Breast epithelium (tissue), 4 donors: Measurements from ENCODE around the gene AKR1B1. TPM values are rescaled to one million over a fixed set of nuclear protein-coding genes. Genes with fewer than 3 reads are reported as not detected.

Experiments used
- DNase-seq, 2 donors: peaks; one replicate each; pipeline ENCODE4 v3.0.0-alpha.2; 2019; ENCODE audit warnings: low spot score in 2 of 2
- H3K27ac ChIP-seq, 2 donors: fragments of 200-600 bp; sonication (generic) in 1 of 2; one replicate each; pipeline ENCODE4 v1.5.1; 2016 to 2019; ENCODE audit warnings: mild to moderate bottlenecking in 1 of 2
- H3K27me3 ChIP-seq, 2 donors: fragments of 200-600 bp; sonication (generic) in 1 of 2; one replicate each; pipeline versions ENCODE4 v1.5.1 to v1.6.0; 2017 to 2019; ENCODE audit warnings: control low read depth in 1 of 2, mild to moderate bottlenecking in 1 of 2
- H3K36me3 ChIP-seq: fragments of 200-600 bp; one replicate; pipeline ENCODE4 v1.5.1; 2019
- H3K4me1 ChIP-seq, 2 donors: fragments of 200-600 bp; sonication (generic); one replicate each; pipeline ENCODE4 v1.5.1; 2016 to 2019; ENCODE audit warnings: control low read depth in 1 of 2
- H3K4me3 ChIP-seq, 3 donors: fragments of 200-600 bp; sonication (generic); 1 replicate in 2 of 3; 2 replicates in 1 of 3; pipeline ENCODE4 v1.5.1; 2016 to 2019; ENCODE audit warnings: mild to moderate bottlenecking in 3 of 3, moderate library complexity in 2 of 3
- H3K9me3 ChIP-seq, 2 donors: fragments of 200-600 bp; sonication (generic) in 1 of 2; one replicate each; pipeline ENCODE4 v1.5.1; 2016 to 2019; ENCODE audit warnings: control low read depth in 1 of 2
- POLR2A ChIP-seq: fragments of 450-650 bp; IDR thresholded peaks from one replicate; pipeline ENCODE4 v1.6.1; 2016; ENCODE audit warnings: antibody characterized with exemption, mild to moderate bottlenecking, moderate library complexity
- POLR2AphosphoS5 ChIP-seq, 3 donors: sonication (generic); formaldehyde crosslinking; IDR thresholded peaks; one replicate each; pipeline ENCODE4 v1.6.1; 2017; ENCODE audit warnings: antibody characterized with exemption in 3 of 3
- intact Hi-C: fragments of 100-400 bp; cut with DNase I; formaldehyde crosslinking; loops from one replicate; pipeline ENCODE4 v1.15.1; 2023; ENCODE audit warnings: low total_unique reads
- total RNA-seq, 3 donors: library from RNA; depleted of rRNA; stranded (reverse); fragments of >200 nt; gene quantifications; one replicate each; pipeline ENCODE4 v1.1.0, GENCODE V29; 2016
- TF ChIP-seq, protein P1 (sequence below), 3 donors: fragments of 450-650 bp; IDR thresholded peaks; one replicate each; pipeline ENCODE4 v1.5.1; 2016 to 2017; ENCODE audit warnings: antibody characterized with exemption in 3 of 3, mild to moderate bottlenecking in 3 of 3, moderate library complexity in 3 of 3

Gene AKR1B1
- total RNA-seq, 3 donors from 2014 or later, result 55.0 to 200 (median 57.4) TPM

GRCh38 chr7:134478707-134479106, 19.8 kb upstream of the AKR1B1 start:
- Histone ChIP-seq H3K27me3 (no peaks in the 10 kb centered on the region), H3K36me3 (no peaks in the 10 kb centered on the region), H3K4me1 (no peaks in the 10 kb centered on the region), H3K9me3 (no peaks in the 10 kb centered on the region), H3K4me3 (no peak overlapping the region), H3K27ac (no peak overlapping the region)
- TF ChIP-seq, protein P1, sequence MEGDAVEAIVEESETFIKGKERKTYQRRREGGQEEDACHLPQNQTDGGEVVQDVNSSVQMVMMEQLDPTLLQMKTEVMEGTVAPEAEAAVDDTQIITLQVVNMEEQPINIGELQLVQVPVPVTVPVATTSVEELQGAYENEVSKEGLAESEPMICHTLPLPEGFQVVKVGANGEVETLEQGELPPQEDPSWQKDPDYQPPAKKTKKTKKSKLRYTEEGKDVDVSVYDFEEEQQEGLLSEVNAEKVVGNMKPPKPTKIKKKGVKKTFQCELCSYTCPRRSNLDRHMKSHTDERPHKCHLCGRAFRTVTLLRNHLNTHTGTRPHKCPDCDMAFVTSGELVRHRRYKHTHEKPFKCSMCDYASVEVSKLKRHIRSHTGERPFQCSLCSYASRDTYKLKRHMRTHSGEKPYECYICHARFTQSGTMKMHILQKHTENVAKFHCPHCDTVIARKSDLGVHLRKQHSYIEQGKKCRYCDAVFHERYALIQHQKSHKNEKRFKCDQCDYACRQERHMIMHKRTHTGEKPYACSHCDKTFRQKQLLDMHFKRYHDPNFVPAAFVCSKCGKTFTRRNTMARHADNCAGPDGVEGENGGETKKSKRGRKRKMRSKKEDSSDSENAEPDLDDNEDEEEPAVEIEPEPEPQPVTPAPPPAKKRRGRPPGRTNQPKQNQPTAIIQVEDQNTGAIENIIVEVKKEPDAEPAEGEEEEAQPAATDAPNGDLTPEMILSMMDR (IDR thresholded peaks at IDR 0.05), result no peak
- TF ChIP-seq POLR2A (no peak), POLR2AphosphoS5 (IDR thresholded peaks at IDR 0.05) (no peak)
- intact Hi-C loops, result no loop called here
- no peak for DNase-seq

DNA sequence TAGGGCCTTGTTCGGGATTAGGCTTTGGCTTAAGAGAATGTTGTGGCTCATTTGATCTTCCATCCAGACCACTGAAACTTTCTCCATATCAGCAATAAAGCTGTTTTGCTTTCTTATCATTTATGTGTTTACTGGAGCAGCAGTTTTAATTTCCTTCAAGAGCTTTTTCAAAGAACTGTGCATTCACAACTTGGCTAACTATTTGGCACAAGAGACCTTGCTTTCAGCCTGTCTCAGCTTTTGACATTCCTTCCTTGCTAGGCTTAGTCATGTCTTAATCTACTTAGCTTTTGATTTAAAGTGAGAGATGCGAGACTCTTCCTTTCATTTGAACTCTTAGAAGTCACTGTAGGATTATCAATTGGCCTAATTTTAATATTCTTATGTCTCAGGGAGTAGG, 19.1 kb upstream of the AKR1B1 start:
- Histone ChIP-seq H3K36me3 (no peaks in the 10 kb centered on the region), H3K4me1 (no peaks in the 10 kb centered on the region), H3K27me3 (no peaks in the 10 kb centered on the region), H3K4me3 (no peak overlapping the region), H3K27ac (no peak overlapping the region), H3K9me3 (no peaks in the 10 kb centered on the region)
- no peak for DNase-seq
- intact Hi-C loops, result no loop called here
- TF ChIP-seq, protein P1 (IDR thresholded peaks at IDR 0.05), result no peak

DNA sequence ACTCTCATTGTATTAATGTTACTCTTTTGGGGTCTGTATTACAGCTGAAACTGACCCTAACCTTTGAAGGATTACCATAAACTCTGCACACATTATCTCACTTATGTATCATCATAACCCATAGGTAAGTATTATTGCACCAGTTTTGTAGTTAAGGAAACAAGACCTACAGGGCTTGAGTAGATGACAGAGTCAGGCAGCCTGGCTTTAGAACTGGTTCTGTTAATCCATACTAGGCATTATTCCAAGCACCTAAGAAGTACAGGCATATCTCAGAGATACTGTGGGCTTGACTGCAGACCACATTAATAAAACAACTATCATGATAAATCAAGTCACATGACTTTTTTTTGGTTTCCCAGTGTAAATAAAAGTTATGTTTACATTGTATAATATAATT, 17.1 kb upstream of the AKR1B1 start:
- TF ChIP-seq, protein P1 (IDR thresholded peaks at IDR 0.05), result no peak
- no peak for TF ChIP-seq POLR2A
- TF ChIP-seq POLR2AphosphoS5 (IDR thresholded peaks at IDR 0.05), result no peak
- no peak for DNase-seq
- no peaks in the 10 kb centered on the region for H3K27me3 ChIP-seq
- no peak overlapping the region for H3K27ac ChIP-seq
- intact Hi-C loops, result no loop called here
- no peaks in the 10 kb centered on the region for H3K9me3 ChIP-seq
- no peaks in the 10 kb centered on the region for H3K4me1 ChIP-seq
- no peak overlapping the region for H3K4me3 ChIP-seq
- no peaks in the 10 kb centered on the region for H3K36me3 ChIP-seq

DNA sequence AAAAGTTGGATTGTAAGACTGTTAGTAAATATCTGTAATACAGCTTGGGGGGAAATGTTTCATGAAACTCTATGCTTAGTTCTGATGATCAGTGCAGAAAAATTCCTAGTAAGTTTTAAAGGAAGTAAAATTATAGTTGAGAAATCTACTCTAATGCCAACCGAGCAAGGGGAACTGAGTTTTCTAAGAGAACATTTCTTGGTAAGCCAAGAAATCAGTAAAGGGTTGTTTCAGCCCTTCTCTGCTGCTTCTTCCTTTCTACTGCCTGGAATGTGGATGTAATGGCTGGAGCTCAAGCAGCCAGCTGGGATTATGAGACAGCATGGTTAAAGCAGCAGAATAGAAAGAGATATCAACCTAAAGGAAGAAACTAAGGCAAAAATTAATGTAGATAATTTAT, 15.9 kb upstream of the AKR1B1 start:
- DNase-seq, result no peak
- Histone ChIP-seq H3K36me3 (no peaks in the 10 kb centered on the region), H3K27me3 (no peaks in the 10 kb centered on the region), H3K27ac (no peak overlapping the region), H3K4me1 (no peaks in the 10 kb centered on the region), H3K4me3 (no peak overlapping the region), H3K9me3 (no peaks in the 10 kb centered on the region)
- intact Hi-C loops, result no loop called here
- TF ChIP-seq POLR2A (no peak), POLR2AphosphoS5 (IDR thresholded peaks at IDR 0.05) (no peak)
- TF ChIP-seq, protein P1 (IDR thresholded peaks at IDR 0.05), result no peak

DNA sequence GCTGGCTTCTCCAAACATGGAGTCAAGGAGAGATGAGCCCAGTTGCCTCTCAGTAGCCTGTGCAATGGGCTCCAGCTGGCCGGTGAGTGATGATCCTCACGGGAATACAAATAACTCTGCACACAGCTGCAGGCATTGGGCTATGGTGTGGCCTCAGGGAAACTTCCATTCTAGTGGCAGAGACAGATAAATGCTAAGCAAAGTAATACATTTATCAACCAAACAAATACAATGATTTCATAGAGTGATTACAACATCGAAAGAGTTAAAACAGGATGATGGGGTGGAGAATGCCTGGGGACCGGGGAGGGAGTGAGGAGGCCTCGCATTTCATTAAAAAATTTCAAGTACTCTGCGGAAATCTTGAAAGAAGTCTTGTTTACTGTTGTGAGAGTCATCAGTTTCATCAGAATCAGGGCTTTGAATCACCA, 15.0 kb upstream of the AKR1B1 start:
- H3K27me3 ChIP-seq, result no peaks in the 10 kb centered on the region
- intact Hi-C loops, result no loop called here
- H3K4me1 ChIP-seq, result no peaks in the 10 kb centered on the region
- H3K4me3 ChIP-seq, result no peak overlapping the region
- H3K36me3 ChIP-seq, result no peaks in the 10 kb centered on the region
- no peak for DNase-seq
- H3K27ac ChIP-seq, result no peak overlapping the region
- no peaks in the 10 kb centered on the region for H3K9me3 ChIP-seq
- no peak for TF ChIP-seq POLR2A
- TF ChIP-seq, protein P1 (IDR thresholded peaks at IDR 0.05), result no peak
